Endothelial cell of umbilical vein (primary cell): ENCODE results near the gene FAM81A. TPM values are rescaled to one million over a fixed set of nuclear protein-coding genes. Genes with fewer than 3 reads are reported as not detected.

Experiments used
- BruUV-seq: library from RNA; stranded (reverse); fragments of 400-500 nt; replicated peaks from 2 replicates; lab custom pipeline; 2021; lab: Mats Ljungman, UMichigan
- CTCF ChIA-PET: fragments of 300-600, 350-600 bp; sonication (Branson Sonifier 250); formaldehyde crosslinking; loops from one replicate; lab custom pipeline; 2021; ENCODE audit warnings: antibody characterized with exemption, inconsistent platforms; lab: Charles Lee
- POLR2A ChIA-PET: fragments of 300-600, 350-600 bp; sonication (Branson Sonifier 250); formaldehyde crosslinking; loops from one replicate; lab custom pipeline; 2021; ENCODE audit warnings: antibody characterized with exemption, inconsistent platforms; lab: Charles Lee
- DNase-seq: peaks from one replicate; pipeline ENCODE4 v3.0.0-alpha.2; 2011; ENCODE audit warnings: low read depth, low spot score
- FAIRE-seq: peaks from 2 replicates; lab custom pipeline; 2011; peaks lifted over from hg19 to GRCh38; lab: Jason Lieb, UNC
- H2AFZ ChIP-seq: 2 replicates; pipeline ENCODE4 v1.6.0; 2012; ENCODE audit warnings: low read depth, low read length, control low read depth, inconsistent platforms
- H3K27ac ChIP-seq: 2 replicates; pipeline ENCODE4 v1.5.1; 2011; ENCODE audit warnings: low read depth, mild to moderate bottlenecking, control low read depth, low read length, moderate library complexity; ENCODE audit not compliant: insufficient read depth
- H3K27me3 ChIP-seq, 2 experiments: 2 replicates each; pipeline versions ENCODE4 v1.6.0 to v1.6.1; 2011; ENCODE audit warnings: low read length in 2 of 2, mixed read lengths in 1 of 2; ENCODE audit not compliant: control insufficient read depth in 2 of 2, insufficient read depth in 2 of 2
- H3K36me3 ChIP-seq, 2 experiments: 2 replicates in 1 of 2; 3 replicates in 1 of 2; pipeline ENCODE4 v1.5.1; 2011; ENCODE audit warnings: low read length in 2 of 2, mild to moderate bottlenecking in 1 of 2, moderate library complexity in 1 of 2; ENCODE audit not compliant: control insufficient read depth in 2 of 2, insufficient read depth in 2 of 2; ENCODE audit errors: extremely low read depth in 1 of 2
- H3K4me1 ChIP-seq: 3 replicates; pipeline ENCODE4 v1.5.1; 2011; ENCODE audit warnings: mild to moderate bottlenecking, low read length; ENCODE audit not compliant: control insufficient read depth, insufficient read depth; ENCODE audit errors: extremely low read depth
- H3K4me2 ChIP-seq: 2 replicates; pipeline ENCODE4 v1.6.1; 2011; ENCODE audit warnings: low read length, control low read depth, mixed read lengths; ENCODE audit not compliant: insufficient read depth
- H3K4me3 ChIP-seq, 3 experiments: fragments of 200-600 bp in 1 of 3; sonication (generic), shearing (Covaris generic) in 1 of 3; replicated peaks in 1 of 3; 2 replicates each; pipeline ENCODE4 v1.5.1; 2011 to 2016; ENCODE audit warnings: control low read depth in 3 of 3, low read length in 3 of 3, mild to moderate bottlenecking in 2 of 3, inconsistent platforms in 1 of 3, low read depth in 1 of 3, moderate library complexity in 1 of 3; ENCODE audit not compliant: insufficient read depth in 1 of 3
- H3K79me2 ChIP-seq: 2 replicates; pipeline ENCODE4 v1.6.0; 2012; ENCODE audit warnings: low read length, inconsistent platforms; ENCODE audit not compliant: control insufficient read depth, insufficient read depth
- H3K9ac ChIP-seq: replicated peaks from 2 replicates; pipeline ENCODE3; 2011; ENCODE audit warnings: low read length, control low read depth; ENCODE audit not compliant: insufficient read depth; ENCODE audit errors: extremely low read depth
- H3K9me1 ChIP-seq: replicated peaks from 3 replicates; pipeline ENCODE4 v1.6.0; 2011; ENCODE audit warnings: mild to moderate bottlenecking, low read length; ENCODE audit not compliant: control insufficient read depth, insufficient read depth; ENCODE audit errors: extremely low read depth
- H3K9me3 ChIP-seq: replicated peaks from 2 replicates; pipeline ENCODE4 v1.5.1; 2012; ENCODE audit warnings: low read length, inconsistent platforms; ENCODE audit not compliant: control insufficient read depth, insufficient read depth
- H4K20me1 ChIP-seq: replicated peaks from 2 replicates; pipeline ENCODE3; 2011; ENCODE audit warnings: mild to moderate bottlenecking, low read length; ENCODE audit not compliant: control insufficient read depth, insufficient read depth; ENCODE audit errors: extremely low read depth
- EZH2 ChIP-seq: IDR thresholded peaks from 2 replicates; pipeline ENCODE4 v1.6.1; 2012; ENCODE audit warnings: borderline replicate concordance, low read depth, mild to moderate bottlenecking, moderate library complexity, low read length, inconsistent platforms; ENCODE audit not compliant: severe bottlenecking
- FOS ChIP-seq: IDR thresholded peaks from 2 replicates; pipeline ENCODE4 v1.6.1; 2011; ENCODE audit warnings: mild to moderate bottlenecking, low read length, moderate library complexity, borderline replicate concordance; ENCODE audit not compliant: insufficient read depth
- GATA2 ChIP-seq: IDR thresholded peaks from 2 replicates; pipeline ENCODE4 v1.7.0; 2011; ENCODE audit warnings: low read depth, mild to moderate bottlenecking, moderate library complexity, mixed read lengths, low read length; ENCODE audit not compliant: insufficient read length, insufficient read depth
- JUN ChIP-seq: IDR thresholded peaks from 2 replicates; pipeline ENCODE4 v1.6.1; 2011; ENCODE audit warnings: borderline replicate concordance, low read depth; ENCODE audit not compliant: insufficient read length, insufficient read depth
- MYC ChIP-seq: IDR thresholded peaks from one replicate; pipeline ENCODE4 v1.6.1; 2011; ENCODE audit warnings: mild to moderate bottlenecking, low read depth, low read length
- POLR2A ChIP-seq: IDR thresholded peaks from 2 replicates; pipeline ENCODE4 v1.6.1; 2012; ENCODE audit warnings: low read depth, mild to moderate bottlenecking, control low read depth, low read length
- POLR2AphosphoS5 ChIP-seq: IDR thresholded peaks from 2 replicates; pipeline ENCODE4 v1.6.1; 2012; ENCODE audit warnings: low read depth, mild to moderate bottlenecking, control low read depth, low read length, moderate library complexity; ENCODE audit not compliant: insufficient read depth
- dilution Hi-C: fragments of 300-500 bp; cut with MboI; formaldehyde crosslinking; loops from one replicate; pipeline ENCODE4 v1.15.0; 2019; ENCODE audit warnings: low sequenced_read_pairs; ENCODE audit not compliant: extremely low pct_ligation_motif_present
- intact Hi-C: fragments of 100-400 bp; cut with micrococcal nuclease; formaldehyde crosslinking; loops from one replicate; pipeline ENCODE4 v1.10.0; 2022
- polyA plus RNA-seq, 4 experiments: library from polyadenylated mRNA; depleted of rRNA in 3 of 4; stranded (reverse) in 3 of 4; unstranded in 1 of 4; fragments of >200 nt; gene quantifications; 2 replicates each; pipeline versions ENCODE4 v1.2.1 to v1.2.3, GENCODE V29; 2011 to 2012; ENCODE audit warnings: missing spikeins in 1 of 4
- total RNA-seq: library from RNA; stranded (reverse); gene quantifications from 2 replicates; pipeline ENCODE4 v1.2.3, GENCODE V29; 2021
- TF ChIP-seq, protein P1 (sequence below), 2 donors: IDR thresholded peaks; 1 replicate in 1 of 2; 2 replicates in 1 of 2; pipeline ENCODE4 v1.5.1; 2011; ENCODE audit warnings: low read length in 2 of 2, mild to moderate bottlenecking in 2 of 2, moderate library complexity in 2 of 2, control low read depth in 1 of 2, inconsistent platforms in 1 of 2, low read depth in 1 of 2; ENCODE audit not compliant: insufficient read depth in 1 of 2; ENCODE audit errors: extremely low read depth in 1 of 2
- TF ChIP-seq, protein P2 (sequence below): IDR thresholded peaks from 2 replicates; pipeline ENCODE4 v1.6.1; 2011; ENCODE audit not compliant: insufficient read depth, insufficient read length

The FAM81A gene
- total and polyA plus RNA-seq, 2 donors (not counting 3 experiments of a cell fraction or from before 2014, with no cell fraction given) = 0.28 to 1.2 TPM

DNA sequence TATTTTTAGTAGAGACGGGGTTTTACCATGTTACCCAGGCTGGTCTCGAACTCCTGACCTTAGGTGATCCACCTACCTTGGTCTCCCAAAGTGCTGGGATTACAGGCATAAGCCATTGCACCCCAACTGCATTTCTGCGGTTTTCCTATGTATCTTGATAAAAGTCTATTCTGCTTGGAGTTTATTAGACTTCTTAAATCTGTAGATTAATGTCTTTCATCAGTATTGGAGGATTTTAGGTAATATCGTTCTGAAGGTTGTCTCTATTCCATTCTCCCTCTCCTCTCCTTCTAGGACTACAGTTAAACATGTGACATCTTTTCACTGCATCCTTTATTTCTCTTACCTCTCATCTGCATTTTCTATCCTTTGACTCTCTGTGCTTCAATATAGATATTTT, 127.3 kb downstream of the FAM81A start:
- dilution Hi-C loops = no loop called here
- Histone ChIP-seq H3K9me3 (no peaks in the 10 kb centered on the region), H3K4me1 (no peaks in the 10 kb centered on the region), H3K27me3 (peaks cover 2 to 5% of the 10 kb centered on the region in 2 experiments), H4K20me1 (no peaks in the 10 kb centered on the region), H3K27ac (no peak overlapping the region), H3K9ac (no peak overlapping the region), H3K9me1 (no peaks in the 10 kb centered on the region), H3K36me3 (no peaks in the 10 kb centered on the region), H3K79me2 (no peaks in the 10 kb centered on the region), H3K4me2 (no peak overlapping the region), H3K4me3 (no peak overlapping the region), H2AFZ (no peak overlapping the region)
- DNase-seq = no peak
- no peak for FAIRE-seq
- TF ChIP-seq MYC = no peak
- TF ChIP-seq, protein P1, sequence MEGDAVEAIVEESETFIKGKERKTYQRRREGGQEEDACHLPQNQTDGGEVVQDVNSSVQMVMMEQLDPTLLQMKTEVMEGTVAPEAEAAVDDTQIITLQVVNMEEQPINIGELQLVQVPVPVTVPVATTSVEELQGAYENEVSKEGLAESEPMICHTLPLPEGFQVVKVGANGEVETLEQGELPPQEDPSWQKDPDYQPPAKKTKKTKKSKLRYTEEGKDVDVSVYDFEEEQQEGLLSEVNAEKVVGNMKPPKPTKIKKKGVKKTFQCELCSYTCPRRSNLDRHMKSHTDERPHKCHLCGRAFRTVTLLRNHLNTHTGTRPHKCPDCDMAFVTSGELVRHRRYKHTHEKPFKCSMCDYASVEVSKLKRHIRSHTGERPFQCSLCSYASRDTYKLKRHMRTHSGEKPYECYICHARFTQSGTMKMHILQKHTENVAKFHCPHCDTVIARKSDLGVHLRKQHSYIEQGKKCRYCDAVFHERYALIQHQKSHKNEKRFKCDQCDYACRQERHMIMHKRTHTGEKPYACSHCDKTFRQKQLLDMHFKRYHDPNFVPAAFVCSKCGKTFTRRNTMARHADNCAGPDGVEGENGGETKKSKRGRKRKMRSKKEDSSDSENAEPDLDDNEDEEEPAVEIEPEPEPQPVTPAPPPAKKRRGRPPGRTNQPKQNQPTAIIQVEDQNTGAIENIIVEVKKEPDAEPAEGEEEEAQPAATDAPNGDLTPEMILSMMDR (IDR thresholded peaks at IDR 0.05; ENCODE audit: extremely low read depth in 1 of 2, insufficient read depth in 1 of 2, low read depth in 1 of 2, low read length in 2 of 2) = no peak
- ChIA-PET CTCF (interaction anchor here (1.1 kb wide), 1 partner anchor 33 kb away, joined by 4 read pairs; no protein-coding TSS in a partner anchor), POLR2A (no interaction called here)
- intact Hi-C loops = no loop called here
- BruUV-seq = no TSS peak

DNA sequence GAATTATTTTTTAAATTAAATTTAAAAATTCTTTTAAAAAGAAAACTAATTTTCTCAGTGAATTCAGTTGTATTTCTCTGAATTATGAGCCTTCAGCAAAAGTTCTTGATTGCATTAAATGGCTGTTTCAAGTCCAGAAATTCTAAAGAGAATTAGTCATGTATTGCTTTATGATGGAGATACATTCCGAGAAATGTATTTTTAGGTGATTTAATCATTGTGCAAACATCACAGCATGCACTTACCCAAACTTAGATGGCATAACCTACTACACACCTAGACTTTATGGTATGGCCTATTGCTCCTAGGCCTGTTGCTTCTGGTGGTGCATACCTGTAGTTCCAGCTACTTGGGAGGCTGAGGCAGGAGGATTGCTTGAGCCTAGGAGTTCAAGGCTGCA, 129.3 kb downstream of the FAM81A start:
- intact Hi-C loops (no loop called here), dilution Hi-C loops (no loop called here)
- H3K9ac ChIP-seq = no peak overlapping the region
- no peaks in the 10 kb centered on the region for H3K36me3 ChIP-seq
- H3K4me1 ChIP-seq = no peaks in the 10 kb centered on the region
- CTCF ChIA-PET = interaction anchor here (1.1 kb wide), 2 partner anchors 35 to 39 kb away, joined by 3 to 4 read pairs; no protein-coding TSS in a partner anchor
- H3K4me3 ChIP-seq = no peak overlapping the region
- no peaks in the 10 kb centered on the region for H3K79me2 ChIP-seq
- peaks cover 2 to 7% of the 10 kb centered on the region in 2 experiments for H3K27me3 ChIP-seq
- H4K20me1 ChIP-seq = no peaks in the 10 kb centered on the region
- TF ChIP-seq POLR2A (no peak), EZH2 (no peak), JUN (no peak), POLR2AphosphoS5 (no peak), GATA2 (no peak), FOS (no peak), MYC (no peak)
- TF ChIP-seq, protein P1 (IDR thresholded peaks at IDR 0.05; ENCODE audit: extremely low read depth in 1 of 2, insufficient read depth in 1 of 2, low read depth in 1 of 2, low read length in 2 of 2) = no peak
- TF ChIP-seq, protein P2, sequence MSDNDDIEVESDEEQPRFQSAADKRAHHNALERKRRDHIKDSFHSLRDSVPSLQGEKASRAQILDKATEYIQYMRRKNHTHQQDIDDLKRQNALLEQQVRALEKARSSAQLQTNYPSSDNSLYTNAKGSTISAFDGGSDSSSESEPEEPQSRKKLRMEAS = no peak
- H3K4me2 ChIP-seq = no peak overlapping the region
- no TSS peak for BruUV-seq
- H2AFZ ChIP-seq = no peak overlapping the region
- POLR2A ChIA-PET = no interaction called here
- DNase-seq (no peak), FAIRE-seq (no peak)
- H3K27ac ChIP-seq = no peak overlapping the region
- H3K9me3 ChIP-seq = no peaks in the 10 kb centered on the region
- no peaks in the 10 kb centered on the region for H3K9me1 ChIP-seq
